K562 (cell line): ENCODE results near the gene SERGEF. TPM values are rescaled to one million over a fixed set of nuclear protein-coding genes. Genes with fewer than 3 reads are reported as not detected.

Experiments
- ATAC-seq: fragments of 200-7000 bp; cut with Tn5 transposase; 3 replicates; pipeline ENCODE4 v1.9.1; 2020; ENCODE audit warnings: moderate library complexity
- BruUV-seq: library from RNA; stranded (reverse); fragments of 400-500 nt; replicated peaks from 2 replicates; lab custom pipeline; 2021; lab: Mats Ljungman, UMichigan
- CTCF ChIA-PET: fragments of 300-600 bp; formaldehyde crosslinking; extraction: SDS; loops from one replicate; lab custom pipeline; 2021; ENCODE audit warnings: low intra/inter-chr PET ratio; lab: Yijun Ruan, JAX
- POLR2A ChIA-PET: fragments of 300-600, 350-650 bp; sonication (Branson Sonifier 250); formaldehyde crosslinking; extraction: SDS; loops from one replicate; lab custom pipeline; 2021; ENCODE audit warnings: antibody characterized with exemption, inconsistent platforms; lab: Yijun Ruan, JAX
- DNase-seq, 4 experiments: peaks; one replicate each; pipeline versions ENCODE4 v3.0.0 to v3.0.0-alpha.2; 2011 to 2018; ENCODE audit warnings: low spot score in 3 of 4, mixed read lengths in 3 of 4; ENCODE audit errors: extremely low read depth in 1 of 4
- FAIRE-seq: peaks from 2 replicates; lab custom pipeline; 2011; peaks lifted over from hg19 to GRCh38; lab: Jason Lieb, UNC
- H2AFZ ChIP-seq: 2 replicates; pipeline ENCODE4 v1.6.0; 2011; ENCODE audit warnings: low read depth, low read length, control low read depth, inconsistent platforms
- H3K27ac ChIP-seq: fragments of 200-600 bp; 3 replicates; pipeline ENCODE4 v1.8.0; 2011; ENCODE audit warnings: low read depth, mild to moderate bottlenecking, control low read depth, inconsistent platforms, low read length, moderate library complexity, mixed read lengths; ENCODE audit errors: extremely low read depth
- H3K27me3 ChIP-seq, 2 experiments: fragments of 300-600 bp in 1 of 2; 2 replicates in 1 of 2; 3 replicates in 1 of 2; pipeline versions ENCODE4 v1.6.0 to v1.8.0; 2011; ENCODE audit warnings: inconsistent platforms in 2 of 2, low read length in 2 of 2, mild to moderate bottlenecking in 1 of 2, mixed read lengths in 1 of 2, moderate library complexity in 1 of 2; ENCODE audit not compliant: control insufficient read depth in 2 of 2, insufficient read depth in 2 of 2
- H3K36me3 ChIP-seq: fragments of 300-600 bp; 3 replicates; pipeline ENCODE4 v1.8.0; 2011; ENCODE audit warnings: mild to moderate bottlenecking, low read length, inconsistent platforms; ENCODE audit not compliant: control insufficient read depth, insufficient read depth
- H3K4me1 ChIP-seq, 2 experiments: fragments of 200-600 bp in 1 of 2; replicated peaks in 1 of 2; 2 replicates in 1 of 2; 3 replicates in 1 of 2; pipeline versions ENCODE4 v1.5.1 to v1.8.0; 2011; ENCODE audit warnings: inconsistent platforms in 2 of 2, low read length in 2 of 2, mild to moderate bottlenecking in 1 of 2, mixed read lengths in 1 of 2, moderate library complexity in 1 of 2; ENCODE audit not compliant: control insufficient read depth in 2 of 2, insufficient read depth in 2 of 2
- H3K4me2 ChIP-seq: 2 replicates; pipeline ENCODE4 v1.6.1; 2011; ENCODE audit warnings: low read length, control low read depth, inconsistent platforms, mixed read lengths; ENCODE audit not compliant: insufficient read depth
- H3K4me3 ChIP-seq: fragments of 200-600 bp; sonication (generic), shearing (Covaris generic); 2 replicates; pipeline ENCODE4 v1.5.1; 2016; ENCODE audit warnings: control low read depth, inconsistent platforms
- H3K79me2 ChIP-seq: fragments of 200-600 bp; 3 replicates; pipeline ENCODE4 v1.8.0; 2011; ENCODE audit warnings: low read length, inconsistent platforms; ENCODE audit not compliant: control insufficient read depth, insufficient read depth
- H3K9ac ChIP-seq, 2 experiments: 2 replicates each; pipeline versions ENCODE4 v1.6.0 to v1.6.1; 2011; ENCODE audit warnings: low read depth in 2 of 2, low read length in 2 of 2, control low read depth in 1 of 2, inconsistent platforms in 1 of 2, mild to moderate bottlenecking in 1 of 2, mixed read lengths in 1 of 2; ENCODE audit not compliant: insufficient read depth in 1 of 2
- H3K9me1 ChIP-seq: one replicate; pipeline ENCODE4 v1.6.0; 2011; ENCODE audit warnings: inconsistent platforms, mild to moderate bottlenecking, low read length, moderate library complexity; ENCODE audit not compliant: control insufficient read depth, insufficient read depth
- H3K9me3 ChIP-seq: replicated peaks from 2 replicates; pipeline ENCODE4 v1.5.1; 2011; ENCODE audit warnings: low read depth, low read length, inconsistent platforms; ENCODE audit not compliant: control insufficient read depth, insufficient read depth
- H4K20me1 ChIP-seq: replicated peaks from 2 replicates; pipeline ENCODE4 v1.6.1; 2011; ENCODE audit warnings: low read length, inconsistent platforms, mixed read lengths; ENCODE audit not compliant: control insufficient read depth, insufficient read depth
- ARID1B ChIP-seq: fragments of 450-650 bp; IDR thresholded peaks from 2 replicates; pipeline ENCODE4 v1.6.1; 2016; ENCODE audit warnings: antibody characterized with exemption, mild to moderate bottlenecking, inconsistent platforms
- CBFA2T2 ChIP-seq: fragments of 450-650 bp; conservative IDR thresholded peaks from 2 replicates; pipeline ENCODE4 v1.6.1; 2017; ENCODE audit warnings: mild to moderate bottlenecking
- CBFA2T3 ChIP-seq: fragments of 450-650 bp; IDR thresholded peaks from 2 replicates; pipeline ENCODE4 v1.6.1; 2017
- NCOR1 ChIP-seq: fragments of 450-650 bp; IDR thresholded peaks from 2 replicates; pipeline ENCODE4 v1.6.1; 2016; ENCODE audit warnings: mild to moderate bottlenecking, moderate library complexity
- SRSF9 ChIP-seq: fragments of 200-400 bp; formaldehyde crosslinking; IDR thresholded peaks from 2 replicates; pipeline ENCODE4 v1.6.1; 2017; ENCODE audit warnings: low read depth, low read length, borderline replicate concordance
- STAG1 ChIP-seq: sonication (generic); formaldehyde crosslinking; IDR thresholded peaks from 2 replicates; pipeline ENCODE4 v1.5.0; 2020; ENCODE audit warnings: missing genetic modification reagents, borderline replicate concordance
- TAL1 ChIP-seq: fragments of 450-650 bp; IDR thresholded peaks from 2 replicates; pipeline ENCODE4 v1.6.1; 2016; ENCODE audit warnings: mild to moderate bottlenecking
- TEAD4 ChIP-seq, 2 experiments: sonication (generic) in 1 of 2; formaldehyde crosslinking in 1 of 2; IDR thresholded peaks; 2 replicates each; pipeline versions ENCODE4 v1.6.1 to v1.8.0; 2012 to 2022; ENCODE audit warnings: borderline replicate concordance in 1 of 2, inconsistent platforms in 1 of 2, low read length in 1 of 2, mild to moderate bottlenecking in 1 of 2, missing genetic modification reagents in 1 of 2
- YY1 ChIP-seq, 3 experiments: IDR thresholded peaks; 2 replicates each; pipeline ENCODE4 v1.6.1; 2011; ENCODE audit warnings: low read length in 2 of 3, mild to moderate bottlenecking in 2 of 3, moderate library complexity in 2 of 3, borderline replicate concordance in 1 of 3, control low read depth in 1 of 3, low read depth in 1 of 3; ENCODE audit not compliant: insufficient read depth in 3 of 3, insufficient replicate concordance in 2 of 3, control insufficient read depth in 1 of 3, insufficient read length in 1 of 3; ENCODE audit errors: extremely low read depth in 1 of 3
- ZSCAN32 ChIP-seq: fragments of 450-650 bp; formaldehyde crosslinking; IDR thresholded peaks from 2 replicates; pipeline ENCODE4 v1.4.0; 2020; ENCODE audit warnings: mild to moderate bottlenecking, moderate library complexity
- WGBS: fragments of 100-300 bp; shearing (Covaris generic); methylation state at CpG from one replicate; pipeline ENCODE4 v1.1.6; 2016; ENCODE audit warnings: low coverage, mixed read lengths; ENCODE audit not compliant: insufficient coverage; ENCODE audit errors: missing lambda C conversion rate; 5-methylcytosine and 5-hydroxymethylcytosine counted together
- in situ Hi-C: fragments of 300-500 bp; cut with MboI; formaldehyde crosslinking; loops from 4 replicates; pipeline ENCODE4 v1.15.0; 2018; ENCODE audit warnings: inconsistent platforms, mixed read lengths
- intact Hi-C: fragments of 100-400 bp; cut with micrococcal nuclease; formaldehyde crosslinking; loops from 2 replicates; pipeline ENCODE4 v1.14.2; 2022
- polyA plus RNA-seq, 8 experiments: library from polyadenylated mRNA; depleted of rRNA in 4 of 8; stranded (reverse) in 5 of 8; unstranded in 3 of 8; fragments of >200 nt; fragmentation: Nextera tagmentation in 2 of 8; fragmentation: Illumina TruSeq in 1 of 8; extraction: Ambion mirVana in 2 of 8; extraction: Trizol in 1 of 8; gene quantifications; 2 replicates each; pipeline versions ENCODE4 v1.2.1 to v1.2.3, GENCODE V29; 2011 to 2014; ENCODE audit warnings: inconsistent platforms in 1 of 8, missing spikeins in 1 of 8
- total RNA-seq, 7 experiments: library from RNA; depleted of rRNA in 6 of 7; stranded (reverse); fragments of >200 nt in 6 of 7; fragmentation: Illumina TruSeq in 2 of 7; extraction: Trizol in 2 of 7; gene quantifications; 2 replicates each; pipeline versions ENCODE4 v1.2.1 to v1.2.3, GENCODE V29; 2011 to 2021; ENCODE audit warnings: low replicate concordance in 1 of 7

SERGEF gene
- total and polyA plus RNA-seq, 9 of the 15 experiments (the other 6 are each of a cell fraction or from before 2014, with no cell fraction given), result 10.2 to 28.0 (median 19.9) TPM

- TF ChIP-seq SRSF9 (no peak), ZSCAN32 (CRISPR knock-in tag) (no peak)
Observed at GRCh38 chr11:17850336-17850735, 162.5 kb downstream of the SERGEF start (continued).

GRCh38 chr11:17848715-17849114 is 164.1 kb downstream of the SERGEF start:
- BruUV-seq, result no TSS peak
- no peak overlapping the region for H3K4me3 ChIP-seq

More at GRCh38 chr11:17848715-17849114, 164.1 kb downstream of the SERGEF start:
- POLR2A ChIA-PET, result interaction anchor here (1.0 to 3.8 kb wide), 3 partner anchors 10 to 15 kb away, joined by 3 to 10 read pairs (median 3); no protein-coding TSS in a partner anchor
- Histone ChIP-seq H3K36me3 (no peaks in the 10 kb centered on the region), H2AFZ (no peak overlapping the region), H3K27ac (no peak overlapping the region), H3K9ac (no peak overlapping the region), H3K9me3 (no peaks in the 10 kb centered on the region)
- FAIRE-seq, result no peak
- peak in 3 of 4 experiments; percentile 18 to 24 (median 21) for DNase-seq
- in situ Hi-C loops, result no loop called here
- 18% methylated on average over 2 of the region's 2 CpGs for WGBS
- ATAC-seq, result no peak
- TF ChIP-seq STAG1 (no peak), YY1 (IDR thresholded peaks at IDR 0.05; ENCODE audit: borderline replicate concordance in 1 of 3, control insufficient read depth in 1 of 3, extremely low read depth in 1 of 3, insufficient read depth in 3 of 3, insufficient read length in 1 of 3, insufficient replicate concordance in 2 of 3, low read depth in 1 of 3, low read length in 2 of 3) (no peak), CBFA2T3 (peak; percentile 66), NCOR1 (peak; percentile 28; the same call in 1 of the 2 replicates), TAL1 (peak; percentile 64), CBFA2T2 (peak; percentile 55; the same call in 1 of the 2 replicates), ARID1B (peak; percentile 34; the same call in 1 of the 2 replicates), TEAD4 (IDR thresholded peaks at IDR 0.05; ENCODE audit: low read length) (peak; percentile 41; the same call in 1 of the 2 replicates), TEAD4 (CRISPR knock-in tag; IDR thresholded peaks at IDR 0.05; ENCODE audit: borderline replicate concordance) (no peak)
- TF ChIP-seq, all 486 proteins: peak for 6
- intact Hi-C loops, result no loop called here
- H3K9me1 ChIP-seq, result no peaks in the 10 kb centered on the region
- H3K27me3 ChIP-seq, result no peaks in the 10 kb centered on the region
- CTCF ChIA-PET, result interaction anchor here (0.6 kb wide), 1 partner anchor 221 kb away, joined by 5 read pairs; no protein-coding TSS in a partner anchor
- H3K79me2 ChIP-seq, result no peaks in the 10 kb centered on the region
- H3K4me1 ChIP-seq, result peaks cover 0 to 4% of the 10 kb centered on the region in 2 experiments; a peak in 2 of 5 replicates
- H3K4me2 ChIP-seq, result no peak overlapping the region
- no peaks in the 10 kb centered on the region for H4K20me1 ChIP-seq
